HG02884 (cell line): ENCODE measurements around the gene TTC34.
A peak's percentile ranks its signal among the peaks of the same experiment; 100 is the strongest.

ENCODE experiments used
- ATAC-seq: cut with Tn5 transposase; IDR thresholded peaks from one replicate; pipeline ENCODE4 v1.9.1; 2021; ENCODE audit warnings: mild to moderate bottlenecking, moderate library complexity; ENCODE audit not compliant: unreplicated experiment

Gene TTC34

DNA sequence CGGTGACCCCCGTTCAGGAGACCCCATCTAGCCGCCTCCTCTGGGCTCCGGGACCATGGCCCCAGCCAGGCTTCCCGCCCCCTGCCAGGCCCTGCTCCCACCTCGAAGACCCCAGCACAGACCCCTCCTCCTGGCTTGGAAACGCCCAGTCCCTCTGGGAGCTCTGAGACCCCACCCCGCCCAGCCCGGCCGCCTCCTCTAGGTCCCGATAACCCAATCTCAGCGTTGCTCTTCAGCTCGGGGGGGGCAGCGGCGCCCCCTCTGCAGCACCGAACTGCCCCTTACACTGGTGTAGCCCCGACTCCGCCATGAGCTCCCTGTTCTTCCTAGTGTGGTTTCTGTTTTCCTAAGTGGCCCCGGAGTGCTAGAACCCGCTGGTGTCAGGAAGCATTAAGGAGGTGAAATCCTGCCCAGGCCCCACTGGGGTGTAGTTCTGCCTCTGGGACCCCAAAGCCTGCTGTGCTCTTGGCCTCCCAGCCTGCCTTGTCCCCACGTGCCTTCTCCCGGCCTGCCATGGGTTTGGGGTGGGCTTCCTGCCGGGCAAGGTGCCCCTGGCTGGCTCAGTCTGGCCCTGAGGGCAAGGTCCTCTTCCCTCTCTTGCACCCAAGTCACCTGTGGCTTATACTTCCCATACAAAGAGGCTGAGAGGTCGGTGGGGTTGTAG is 157.9 kb downstream of the TTC34 start:
- ATAC-seq, result no peak

DNA sequence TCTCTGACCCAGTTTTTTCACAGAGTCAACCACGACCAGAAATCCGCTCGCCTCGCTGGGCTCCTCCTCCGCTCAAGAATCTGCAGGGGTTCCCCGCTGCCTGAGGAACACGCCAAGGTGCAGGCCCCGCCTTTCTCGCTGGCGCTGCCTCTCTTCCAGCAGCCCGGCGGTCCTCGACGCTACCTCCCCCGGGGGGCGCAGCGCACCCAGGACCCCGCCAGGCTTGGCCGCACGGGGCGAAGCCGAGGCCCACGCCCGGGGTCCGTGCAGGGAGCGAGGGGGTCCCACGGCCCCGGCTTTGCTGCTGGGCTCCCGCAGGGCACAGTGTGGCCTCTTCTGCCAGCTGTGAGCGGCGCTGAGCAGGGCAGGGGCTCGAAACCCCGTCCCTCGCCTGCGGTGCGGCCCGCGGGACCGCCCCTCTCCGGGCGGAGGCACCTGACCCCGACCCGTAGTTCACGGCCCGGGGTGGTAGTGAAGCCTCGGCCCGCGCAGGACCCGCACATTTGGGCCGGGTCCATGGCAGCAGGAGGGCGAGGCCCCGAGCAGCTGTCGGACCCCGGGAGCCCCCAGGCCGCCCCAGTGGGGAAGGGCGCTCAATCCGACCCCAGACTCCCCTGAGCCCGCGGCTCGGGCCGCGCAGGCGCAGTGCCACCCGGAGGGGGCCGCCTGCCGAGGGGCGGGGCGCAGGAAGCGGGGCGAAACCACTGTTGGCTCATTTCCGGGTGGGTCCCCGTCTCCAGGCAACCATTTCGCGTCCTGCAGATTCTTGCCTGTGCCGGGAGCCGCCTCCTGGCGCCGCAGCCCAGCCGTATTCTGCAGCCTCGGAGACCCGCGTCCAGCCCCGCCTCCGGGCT is 158.7 kb downstream of the TTC34 start:
- peak; percentile 77 for ATAC-seq

DNA sequence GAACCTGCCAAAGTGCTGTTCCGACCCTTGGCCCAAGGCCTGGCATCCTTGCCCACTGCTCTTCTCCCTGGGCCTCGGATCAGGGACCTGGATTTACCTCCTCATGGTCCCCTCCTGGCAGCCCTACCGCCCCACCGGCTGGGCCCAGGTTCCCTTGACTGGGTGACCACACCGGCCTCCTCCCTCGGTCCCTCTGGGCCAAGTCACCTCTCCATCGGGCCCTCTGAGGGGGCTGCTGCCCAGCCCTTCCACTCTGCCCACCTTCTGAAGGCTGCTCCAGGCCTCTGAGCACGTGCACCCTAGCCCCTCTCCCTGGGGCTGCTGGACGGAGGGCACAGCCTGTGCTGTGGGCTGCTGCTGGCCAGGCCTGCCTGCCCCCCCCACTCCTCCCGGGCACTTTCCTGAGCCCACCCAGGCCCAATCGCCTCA is 159.3 kb downstream of the TTC34 start:
- ATAC-seq, result no peak

DNA sequence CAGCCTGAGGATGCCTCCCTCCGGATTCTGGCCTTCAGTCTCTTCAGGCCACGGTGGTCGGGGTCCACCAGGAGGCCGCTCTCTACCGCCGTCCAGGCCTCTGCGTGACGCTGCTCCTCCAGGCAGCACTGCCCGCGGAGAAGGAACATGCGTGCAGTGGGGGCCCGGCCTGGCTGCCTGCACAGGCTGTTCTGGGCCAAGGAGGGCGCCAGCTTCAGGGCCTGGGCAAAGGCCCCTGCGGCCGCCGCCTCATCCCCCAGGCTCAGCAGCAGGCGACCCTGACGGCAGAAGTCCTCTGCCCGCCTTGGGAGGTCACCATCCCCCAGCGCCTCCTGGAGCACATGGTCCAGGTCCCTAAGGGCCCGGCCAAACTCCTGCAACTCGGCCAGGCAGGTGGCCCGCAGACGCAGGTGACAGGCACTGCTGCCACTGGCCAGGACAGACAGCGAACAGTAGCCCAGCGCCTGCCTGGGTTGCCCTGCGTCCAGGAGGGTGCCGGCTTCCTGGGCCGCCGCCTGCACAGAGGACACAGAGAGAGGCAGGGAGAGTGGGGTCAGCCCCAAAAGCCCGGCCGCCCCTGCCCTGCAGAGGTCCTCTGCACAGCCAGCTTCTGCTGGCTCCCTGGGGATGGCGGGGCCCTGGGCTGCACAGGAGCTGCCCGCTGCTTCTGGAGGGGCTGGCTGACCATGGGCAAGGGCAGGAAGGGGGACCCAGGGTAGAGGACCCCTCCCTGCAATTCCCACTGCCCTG is 159.9 kb downstream of the TTC34 start:
- ATAC-seq, result no peak

DNA sequence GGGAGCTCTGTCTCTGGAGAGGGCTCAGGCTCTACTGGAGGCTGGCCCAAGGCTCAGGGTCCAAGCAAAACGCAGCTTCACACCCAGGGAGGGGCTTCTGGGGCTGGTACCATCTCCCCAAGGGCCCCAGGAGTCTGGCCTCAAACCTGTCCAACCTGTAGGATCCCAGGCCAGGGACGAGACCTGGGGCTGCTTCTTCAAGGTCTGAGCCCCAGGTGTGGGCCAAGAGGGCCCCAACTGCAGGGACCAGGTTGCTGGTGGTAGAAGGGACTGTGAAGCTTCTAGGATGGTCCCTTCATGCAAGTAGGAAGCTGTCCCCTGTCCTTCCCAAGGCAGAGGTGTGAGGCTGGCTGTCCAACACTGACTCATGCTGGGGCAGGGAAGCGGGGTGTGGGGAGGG is 160.9 kb downstream of the TTC34 start:
- ATAC-seq, result no peak

GRCh38 chr1:2639607-2640521 is 161.6 kb downstream of the TTC34 start:
- no peak for ATAC-seq

DNA sequence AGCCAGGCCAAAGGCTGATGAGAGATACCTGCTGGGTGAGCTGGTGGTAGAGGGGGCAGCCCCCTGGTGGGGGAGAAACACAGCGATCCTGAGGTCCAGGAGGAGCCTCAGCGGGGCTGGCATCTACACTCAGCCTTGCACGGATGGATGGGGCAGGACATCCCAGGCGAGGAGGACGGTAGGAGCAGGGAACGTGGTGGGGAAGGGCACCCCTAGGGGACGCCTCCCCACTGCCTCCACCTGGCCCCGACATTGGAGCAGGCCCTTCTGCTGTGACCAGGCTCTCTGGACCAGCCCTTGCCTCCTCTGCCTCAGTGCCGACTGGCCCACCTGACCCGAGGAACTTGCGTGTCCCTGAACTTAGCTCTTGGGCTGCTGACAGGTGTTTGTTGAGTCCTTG is 162.3 kb downstream of the TTC34 start:
- no peak for ATAC-seq

GRCh38 chr1:2638466-2639115 is 162.9 kb downstream of the TTC34 start:
- ATAC-seq, result no peak

DNA sequence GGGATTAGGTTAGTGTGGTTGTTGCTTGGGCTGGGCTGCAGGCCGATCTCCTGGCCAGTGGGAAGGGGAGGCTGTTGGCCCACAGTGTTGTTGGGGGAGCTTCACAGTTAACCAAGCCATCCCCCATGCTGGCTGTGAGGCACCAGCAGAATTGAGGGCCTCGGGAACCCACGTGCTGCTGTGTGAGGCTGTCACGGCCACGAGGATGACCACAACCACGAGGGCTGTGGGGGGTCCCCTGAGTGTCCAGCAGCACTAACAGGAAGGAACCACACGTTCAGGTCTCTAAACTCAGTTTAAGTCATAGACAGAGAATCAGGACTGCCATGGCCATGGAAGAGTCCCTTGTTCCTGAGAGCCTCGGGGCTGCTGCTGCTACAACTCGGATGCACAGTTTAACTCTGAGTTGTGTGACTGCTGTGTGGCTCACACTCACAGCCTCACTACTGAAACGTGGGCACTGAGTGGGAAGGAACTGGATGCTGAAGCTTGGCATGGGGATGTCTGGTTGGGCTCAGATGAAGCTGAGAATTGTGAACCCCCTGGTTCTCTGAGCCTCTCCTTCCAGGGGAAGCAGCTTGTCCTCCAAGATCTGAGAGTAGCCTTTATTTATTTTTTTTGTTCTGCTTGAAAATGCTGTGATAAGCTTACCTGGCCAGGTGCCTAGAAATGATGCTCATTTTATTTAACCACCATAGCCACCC is 163.9 kb downstream of the TTC34 start:
- no peak for ATAC-seq

GRCh38 chr1:2636733-2637132 is 164.8 kb downstream of the TTC34 start:
- ATAC-seq, result no peak

DNA sequence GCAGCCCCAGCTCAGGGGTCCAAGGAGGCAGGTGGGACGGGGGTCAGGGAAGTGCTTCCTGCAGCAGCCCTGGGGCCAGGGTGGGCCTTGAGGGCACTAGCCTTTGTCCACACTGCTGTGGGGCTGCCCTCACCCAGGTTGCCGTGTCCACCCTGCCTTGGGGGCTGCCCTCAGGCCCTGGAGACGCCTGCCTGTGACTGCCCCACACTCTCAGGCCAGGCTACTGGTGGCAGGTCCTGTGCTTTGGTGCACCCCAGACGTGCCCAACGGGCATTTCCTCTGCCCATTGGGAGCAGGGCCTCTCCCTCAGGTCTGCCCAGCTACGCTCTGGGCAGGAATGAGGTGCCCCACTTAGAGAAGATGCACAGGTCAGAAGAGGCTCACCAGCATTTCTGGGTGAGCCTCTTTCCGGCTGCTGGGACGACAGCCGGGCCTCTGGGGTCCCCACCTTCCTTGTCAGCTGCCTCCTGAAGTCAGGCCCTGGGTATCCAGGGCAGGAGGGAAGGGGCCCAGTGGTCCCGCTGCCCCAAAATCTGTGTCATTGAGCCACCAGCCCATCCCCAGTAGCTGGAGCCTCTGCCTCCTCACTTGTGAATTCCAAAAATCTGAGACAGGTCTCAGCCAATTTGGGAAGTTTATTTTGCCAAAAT is 166.0 kb downstream of the TTC34 start:
- no peak for ATAC-seq

DNA sequence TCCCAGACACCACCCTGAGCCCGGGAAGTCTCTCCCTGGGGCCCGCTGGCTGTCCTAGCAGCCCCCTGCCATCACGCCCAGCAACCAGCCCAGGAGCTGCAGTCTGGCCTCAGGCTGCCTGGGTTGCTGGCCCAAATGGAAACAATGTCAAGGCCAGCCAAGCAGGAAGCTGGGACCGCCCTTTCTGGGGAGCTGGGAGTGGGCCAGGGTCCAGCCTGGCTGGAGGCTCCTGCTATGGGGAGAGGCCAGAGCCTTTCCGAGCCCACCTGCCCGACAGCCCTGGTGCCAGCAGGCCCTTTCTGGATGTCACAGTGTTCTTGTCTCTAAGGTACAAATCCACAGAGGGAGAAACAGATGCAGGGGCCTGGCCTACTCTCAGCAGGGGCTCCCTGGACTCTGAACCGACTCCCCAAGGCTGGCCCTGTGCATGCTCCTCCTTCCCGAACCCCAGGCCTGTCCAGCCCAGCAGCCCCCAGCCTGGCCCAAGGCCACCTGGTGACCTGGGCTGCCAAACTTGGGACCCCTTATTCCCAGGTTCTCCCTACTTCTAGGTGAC is 167.5 kb downstream of the TTC34 start:
- no peak for ATAC-seq

GRCh38 chr1:2633366-2633935 is 168.0 kb downstream of the TTC34 start:
- no peak for ATAC-seq

DNA sequence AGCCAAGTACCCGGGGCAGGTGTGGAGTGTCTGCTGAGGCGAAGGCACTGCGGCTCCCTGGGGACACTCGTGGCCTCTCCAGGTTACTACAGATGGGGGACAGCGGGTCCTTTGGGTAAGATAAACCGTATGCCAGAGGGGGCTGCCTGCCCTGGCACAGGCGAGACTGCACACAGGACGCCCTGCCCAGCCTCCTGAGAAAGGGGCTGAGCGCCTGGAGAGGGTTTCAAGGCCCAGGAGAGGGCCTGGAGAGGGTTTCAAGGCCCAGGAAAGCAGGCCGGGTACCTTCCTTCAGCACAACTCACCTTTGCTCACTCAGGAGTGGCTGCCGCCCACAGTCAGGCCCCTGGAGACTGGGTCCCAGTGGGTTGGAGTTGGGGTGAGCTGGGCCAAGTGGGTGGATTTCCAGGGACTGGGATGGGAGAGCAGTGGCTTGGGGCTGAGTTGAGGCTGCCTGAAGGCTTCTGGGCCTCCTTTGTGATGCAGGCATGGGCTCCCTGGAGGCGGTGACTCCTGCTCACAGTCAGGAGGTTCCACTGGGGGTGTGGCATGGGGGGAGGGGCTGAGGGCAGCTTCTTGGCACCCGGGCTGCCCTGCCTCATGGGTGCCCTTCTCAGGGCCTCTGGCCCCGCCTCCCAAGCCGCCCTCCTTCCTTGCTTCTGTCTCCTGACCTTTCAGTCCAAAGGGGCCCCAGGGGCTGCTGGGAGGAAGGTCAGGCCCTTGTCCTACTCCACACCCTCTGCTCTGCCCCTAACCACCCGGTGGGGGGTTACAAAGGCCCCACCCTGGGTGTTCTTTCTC is 168.7 kb downstream of the TTC34 start, which contains the start of gene MMEL1:
TSS of gene MMEL1 (minus strand) at position 456 of the 801 bp plus-strand sequence. CDS start 3,532 bp downstream, outside the sequence.
- ATAC-seq, result no peak

DNA sequence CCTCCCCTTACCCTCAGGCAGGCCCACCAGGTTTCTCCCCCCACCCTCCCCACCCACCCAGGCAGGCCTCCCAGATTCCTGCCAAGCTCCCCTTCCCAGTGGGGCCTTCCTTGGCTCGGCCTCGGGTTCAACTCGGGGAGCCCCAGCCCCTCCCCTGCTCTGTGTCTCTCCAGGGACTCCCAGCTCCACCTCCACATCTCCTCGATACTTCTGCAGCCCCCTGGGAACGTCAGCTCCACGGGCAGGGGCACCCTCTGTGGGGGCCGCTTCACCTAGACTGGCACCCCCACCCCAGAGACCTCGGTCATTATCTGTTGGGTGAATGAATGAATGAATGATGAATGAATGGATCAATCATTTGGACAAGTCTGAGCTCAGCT is 169.5 kb downstream of the TTC34 start:
- no peak for ATAC-seq

DNA sequence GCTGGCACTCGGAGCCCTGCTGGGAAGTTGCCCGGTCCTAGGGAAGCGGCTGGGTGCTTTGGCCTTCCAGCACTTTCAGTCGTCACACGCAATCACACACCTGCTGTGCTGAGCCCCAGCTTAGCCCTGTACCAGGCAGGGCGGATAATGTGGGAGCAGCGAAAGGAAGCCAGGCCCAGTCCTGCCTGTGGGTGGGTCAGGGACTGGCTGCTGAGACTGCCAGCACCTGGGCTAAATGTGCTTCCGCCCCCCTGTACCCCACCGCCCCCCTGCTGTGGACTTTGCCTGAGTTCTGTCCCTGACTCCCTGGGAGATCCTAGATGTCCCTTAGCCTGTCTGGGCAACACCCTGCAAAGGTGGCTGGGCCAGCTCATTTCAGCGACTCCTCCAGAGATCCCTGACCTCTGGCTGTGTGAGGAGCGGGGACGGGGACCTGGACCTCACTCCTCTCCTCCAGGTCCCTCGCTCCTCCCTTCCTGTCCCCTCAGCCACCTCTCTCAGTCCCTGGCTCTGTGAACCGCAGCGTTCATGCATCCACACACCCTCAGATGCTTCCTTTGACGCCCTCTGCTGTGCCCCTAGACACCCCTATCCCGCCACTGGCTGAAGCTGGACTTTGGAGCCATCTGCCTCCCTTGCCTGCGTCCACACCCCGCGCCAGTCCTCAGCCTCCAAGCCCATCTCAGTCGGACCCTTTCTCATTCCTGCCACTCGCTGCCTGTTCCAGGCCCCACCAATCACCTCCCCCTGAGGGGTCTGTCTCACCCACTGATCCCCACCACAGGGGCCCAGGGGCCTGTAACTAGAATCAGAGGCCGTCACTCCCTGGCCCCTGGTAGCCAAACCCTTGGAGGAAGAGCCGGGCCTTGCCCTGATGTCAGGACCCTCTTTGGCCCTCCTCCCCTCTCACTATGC is 170.1 kb downstream of the TTC34 start:
- ATAC-seq, result no peak
